Measurements from ENCODE around the gene BICC1.

GRCh38 chr10:58778966-58779365 lies 266.3 kb downstream of the BICC1 start:
- TF ChIP-seq, protein P1, sequence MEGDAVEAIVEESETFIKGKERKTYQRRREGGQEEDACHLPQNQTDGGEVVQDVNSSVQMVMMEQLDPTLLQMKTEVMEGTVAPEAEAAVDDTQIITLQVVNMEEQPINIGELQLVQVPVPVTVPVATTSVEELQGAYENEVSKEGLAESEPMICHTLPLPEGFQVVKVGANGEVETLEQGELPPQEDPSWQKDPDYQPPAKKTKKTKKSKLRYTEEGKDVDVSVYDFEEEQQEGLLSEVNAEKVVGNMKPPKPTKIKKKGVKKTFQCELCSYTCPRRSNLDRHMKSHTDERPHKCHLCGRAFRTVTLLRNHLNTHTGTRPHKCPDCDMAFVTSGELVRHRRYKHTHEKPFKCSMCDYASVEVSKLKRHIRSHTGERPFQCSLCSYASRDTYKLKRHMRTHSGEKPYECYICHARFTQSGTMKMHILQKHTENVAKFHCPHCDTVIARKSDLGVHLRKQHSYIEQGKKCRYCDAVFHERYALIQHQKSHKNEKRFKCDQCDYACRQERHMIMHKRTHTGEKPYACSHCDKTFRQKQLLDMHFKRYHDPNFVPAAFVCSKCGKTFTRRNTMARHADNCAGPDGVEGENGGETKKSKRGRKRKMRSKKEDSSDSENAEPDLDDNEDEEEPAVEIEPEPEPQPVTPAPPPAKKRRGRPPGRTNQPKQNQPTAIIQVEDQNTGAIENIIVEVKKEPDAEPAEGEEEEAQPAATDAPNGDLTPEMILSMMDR (IDR thresholded peaks at IDR 0.05; ENCODE audit: insufficient read depth, low read length) = no peak
- TF ChIP-seq, protein P2, sequence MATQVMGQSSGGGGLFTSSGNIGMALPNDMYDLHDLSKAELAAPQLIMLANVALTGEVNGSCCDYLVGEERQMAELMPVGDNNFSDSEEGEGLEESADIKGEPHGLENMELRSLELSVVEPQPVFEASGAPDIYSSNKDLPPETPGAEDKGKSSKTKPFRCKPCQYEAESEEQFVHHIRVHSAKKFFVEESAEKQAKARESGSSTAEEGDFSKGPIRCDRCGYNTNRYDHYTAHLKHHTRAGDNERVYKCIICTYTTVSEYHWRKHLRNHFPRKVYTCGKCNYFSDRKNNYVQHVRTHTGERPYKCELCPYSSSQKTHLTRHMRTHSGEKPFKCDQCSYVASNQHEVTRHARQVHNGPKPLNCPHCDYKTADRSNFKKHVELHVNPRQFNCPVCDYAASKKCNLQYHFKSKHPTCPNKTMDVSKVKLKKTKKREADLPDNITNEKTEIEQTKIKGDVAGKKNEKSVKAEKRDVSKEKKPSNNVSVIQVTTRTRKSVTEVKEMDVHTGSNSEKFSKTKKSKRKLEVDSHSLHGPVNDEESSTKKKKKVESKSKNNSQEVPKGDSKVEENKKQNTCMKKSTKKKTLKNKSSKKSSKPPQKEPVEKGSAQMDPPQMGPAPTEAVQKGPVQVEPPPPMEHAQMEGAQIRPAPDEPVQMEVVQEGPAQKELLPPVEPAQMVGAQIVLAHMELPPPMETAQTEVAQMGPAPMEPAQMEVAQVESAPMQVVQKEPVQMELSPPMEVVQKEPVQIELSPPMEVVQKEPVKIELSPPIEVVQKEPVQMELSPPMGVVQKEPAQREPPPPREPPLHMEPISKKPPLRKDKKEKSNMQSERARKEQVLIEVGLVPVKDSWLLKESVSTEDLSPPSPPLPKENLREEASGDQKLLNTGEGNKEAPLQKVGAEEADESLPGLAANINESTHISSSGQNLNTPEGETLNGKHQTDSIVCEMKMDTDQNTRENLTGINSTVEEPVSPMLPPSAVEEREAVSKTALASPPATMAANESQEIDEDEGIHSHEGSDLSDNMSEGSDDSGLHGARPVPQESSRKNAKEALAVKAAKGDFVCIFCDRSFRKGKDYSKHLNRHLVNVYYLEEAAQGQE (IDR thresholded peaks at IDR 0.05; ENCODE audit: insufficient replicate concordance, low read depth) = no peak

Data from HL-60 (cell line).